ENCODE data around the gene DGKG.

DGKG gene

DNA sequence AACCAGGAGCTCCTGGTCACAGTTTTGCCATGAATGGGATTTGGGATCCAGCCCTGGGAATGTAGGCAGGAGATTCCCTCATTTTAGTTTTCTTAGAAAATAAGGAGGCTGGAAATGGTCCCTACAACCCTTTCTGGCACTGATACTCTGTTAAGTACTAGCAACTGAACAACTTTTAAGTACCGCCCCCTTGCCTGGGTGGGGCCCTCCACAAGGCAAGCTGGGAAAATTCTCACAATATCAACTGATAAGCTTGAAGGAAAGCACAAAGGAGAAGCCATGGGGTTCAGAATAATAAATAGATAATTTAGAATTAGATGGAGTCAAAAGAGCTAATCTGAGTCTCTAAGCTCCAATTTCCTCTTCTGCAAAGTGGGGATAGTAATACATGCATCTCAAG is 4.2 kb upstream of the DGKG start:
- no peak for DNase-seq

GRCh38 chr3:186365202-186365974 is 3.4 kb upstream of the DGKG start:
- peak; percentile 95 for DNase-seq

DNA sequence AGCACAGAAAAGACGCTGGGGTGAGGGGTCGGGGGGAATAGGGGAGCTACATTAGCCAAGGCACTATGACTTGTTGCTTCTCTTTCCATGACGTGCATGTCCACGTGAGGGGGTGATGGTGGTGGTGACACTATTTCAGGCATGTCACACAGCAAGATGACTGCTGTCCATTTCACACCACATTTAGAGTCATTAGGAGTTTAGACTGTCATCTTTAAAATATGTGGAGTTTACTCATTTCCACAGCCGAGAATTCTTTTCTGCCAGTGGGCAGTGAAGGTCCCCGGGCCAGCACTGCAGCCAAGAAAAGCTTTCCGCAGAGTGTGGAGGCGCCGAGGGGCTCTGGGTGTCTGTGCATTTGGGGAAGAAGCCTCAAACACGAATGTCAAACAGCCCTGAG is 954 bp upstream of the DGKG start:
- no peak for DNase-seq

- no peak for DNase-seq
These were observed 456 bp upstream of the DGKG start for GRCh38 chr3:186362537-186362842.

- DNase-seq = no peak
These were observed 730 bp downstream of the DGKG start for GRCh38 chr3:186361246-186361761.

DNA sequence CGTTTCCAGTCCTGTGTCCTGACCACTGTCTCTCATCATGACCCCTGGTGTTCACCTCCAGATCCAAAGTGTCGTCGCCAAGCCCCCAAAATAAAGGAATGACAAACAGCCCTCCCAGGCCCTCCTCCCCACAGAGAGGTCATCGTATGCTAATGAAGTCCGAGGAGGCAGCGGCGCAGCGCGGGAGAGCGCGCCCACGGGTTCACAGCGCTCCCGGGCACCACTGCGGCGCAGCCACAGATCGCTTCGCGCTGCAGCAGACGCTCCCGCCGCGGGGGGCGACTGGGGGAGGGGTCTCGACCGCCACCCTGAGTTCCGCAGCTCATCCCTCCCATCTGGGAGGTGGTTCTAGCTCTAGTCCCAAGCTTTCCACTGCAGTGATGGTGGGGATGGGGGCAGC is 1.3 kb downstream of the DGKG start:
- no peak for DNase-seq

- DNase-seq = no peak
These were observed 3.0 kb downstream of the DGKG start for GRCh38 chr3:186359078-186359477.

DNA sequence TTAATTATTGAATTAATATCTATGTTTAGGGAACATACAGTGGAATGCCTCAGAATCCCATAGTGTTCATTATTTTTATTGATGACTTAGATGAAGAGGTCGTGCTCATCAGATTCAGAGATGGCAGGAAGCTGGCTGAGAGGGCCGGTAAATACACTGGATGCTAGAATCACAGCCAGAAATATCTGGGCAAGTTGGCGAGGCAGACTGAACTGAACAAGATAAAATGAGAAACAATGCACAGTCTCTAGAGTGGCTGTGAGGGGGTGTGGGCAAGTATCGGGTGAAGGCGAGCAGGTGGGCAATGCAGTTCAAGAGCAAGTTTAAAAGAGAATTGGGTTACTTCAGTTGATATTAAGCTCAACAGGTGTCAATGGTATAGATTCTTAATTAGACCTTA is 5.9 kb downstream of the DGKG start:
- DNase-seq = no peak

DNA sequence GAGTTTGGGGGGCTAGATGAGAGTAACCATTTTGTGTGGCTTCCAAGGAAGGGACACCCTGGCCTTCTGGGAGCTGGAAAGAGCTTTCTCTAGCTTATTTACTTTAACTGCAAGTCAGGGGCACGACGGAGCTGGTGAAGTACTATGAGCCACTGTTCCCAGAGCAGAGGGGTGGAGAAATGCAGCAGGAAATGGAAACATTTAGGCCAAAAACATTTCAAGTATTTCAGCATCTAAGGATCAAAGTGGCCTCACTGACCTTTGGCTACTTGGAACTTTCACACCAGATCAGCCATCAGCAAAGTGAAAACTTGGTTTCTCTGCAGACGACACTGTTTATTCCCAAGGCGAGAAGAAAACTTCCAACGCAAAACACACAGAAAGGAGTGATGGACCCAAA is 7.9 kb downstream of the DGKG start:
- no peak for DNase-seq

- DNase-seq = no peak
These were observed 9.7 kb downstream of the DGKG start for GRCh38 chr3:186352369-186352768.

DNA sequence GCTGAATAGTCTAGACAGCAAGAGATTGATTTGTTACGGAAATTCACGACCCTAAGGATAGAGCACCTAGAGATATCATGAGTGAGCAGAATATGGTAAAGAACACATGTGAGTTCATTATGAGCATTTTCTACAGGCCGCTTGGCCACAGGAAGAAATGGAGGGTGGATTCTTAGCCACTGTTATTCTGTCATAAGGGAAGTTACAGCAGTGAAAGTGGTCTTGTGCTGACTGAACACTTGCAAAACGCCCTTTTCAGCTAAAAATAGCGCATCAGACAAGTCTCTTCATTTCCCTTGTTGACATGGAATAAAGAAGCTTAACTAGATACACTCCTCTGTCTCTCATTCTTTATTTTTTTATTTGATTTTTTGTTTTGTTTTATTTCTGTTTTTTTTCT is 19.8 kb downstream of the DGKG start:
- peak; percentile 85 for DNase-seq

- peak; percentile 8 for DNase-seq
These were observed 21.8 kb downstream of the DGKG start for GRCh38 chr3:186340204-186340603.

- DNase-seq = no peak
These were observed 22.7 kb downstream of the DGKG start for GRCh38 chr3:186339180-186339918.

DNA sequence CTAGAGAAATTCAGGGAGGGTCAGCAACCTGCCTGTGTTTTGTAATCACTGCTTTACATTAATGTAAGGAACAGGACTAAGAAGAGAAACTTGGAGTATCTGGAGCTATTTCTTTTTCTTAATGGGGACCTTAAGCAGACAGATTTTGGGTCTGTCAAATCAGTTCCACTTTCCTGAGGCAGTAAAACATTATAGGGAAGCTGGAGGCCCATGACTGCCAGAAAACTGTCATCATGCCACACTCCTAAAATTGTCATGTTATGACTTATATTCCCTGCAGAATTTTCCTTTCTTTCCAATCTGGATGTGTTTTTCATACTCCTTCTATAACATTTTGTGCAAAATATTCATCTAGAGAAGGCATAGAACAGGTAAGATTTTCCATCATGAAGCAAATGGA is 28.8 kb downstream of the DGKG start:
- DNase-seq = no peak

DNA sequence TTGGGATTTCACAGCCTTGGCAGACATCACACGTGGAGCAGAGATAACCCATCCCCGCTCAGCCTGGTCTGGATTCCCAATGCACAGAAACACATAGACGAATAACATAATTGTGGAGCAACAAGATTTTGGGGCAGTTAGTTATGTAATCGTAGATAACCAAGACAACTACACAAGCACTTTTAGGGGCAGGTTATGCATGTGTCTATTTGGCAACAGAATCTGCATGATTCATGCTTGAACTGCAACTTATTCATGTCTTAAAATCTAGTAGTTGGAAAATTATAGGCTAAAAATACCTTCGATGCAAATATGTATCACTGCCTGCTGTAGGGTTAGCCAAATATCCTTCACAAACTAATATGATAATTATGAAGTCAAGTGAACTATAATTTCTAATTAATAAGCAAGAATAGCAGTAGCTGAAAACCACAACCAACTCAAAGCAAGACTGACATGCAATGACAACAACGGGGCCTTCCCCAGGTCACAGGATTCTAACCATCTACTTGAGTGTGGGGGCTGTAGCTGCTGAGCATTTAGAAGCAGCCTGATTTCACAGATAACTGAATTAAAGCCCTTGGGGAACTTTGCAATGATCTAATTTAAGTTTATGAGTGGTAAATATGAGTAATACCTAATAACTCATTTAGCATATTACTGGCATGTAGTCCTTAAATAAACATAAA is 31.1 kb downstream of the DGKG start:
- peak; percentile 48 for DNase-seq

GRCh38 chr3:186329589-186329988 is 32.4 kb downstream of the DGKG start:
- no peak for DNase-seq

DNA sequence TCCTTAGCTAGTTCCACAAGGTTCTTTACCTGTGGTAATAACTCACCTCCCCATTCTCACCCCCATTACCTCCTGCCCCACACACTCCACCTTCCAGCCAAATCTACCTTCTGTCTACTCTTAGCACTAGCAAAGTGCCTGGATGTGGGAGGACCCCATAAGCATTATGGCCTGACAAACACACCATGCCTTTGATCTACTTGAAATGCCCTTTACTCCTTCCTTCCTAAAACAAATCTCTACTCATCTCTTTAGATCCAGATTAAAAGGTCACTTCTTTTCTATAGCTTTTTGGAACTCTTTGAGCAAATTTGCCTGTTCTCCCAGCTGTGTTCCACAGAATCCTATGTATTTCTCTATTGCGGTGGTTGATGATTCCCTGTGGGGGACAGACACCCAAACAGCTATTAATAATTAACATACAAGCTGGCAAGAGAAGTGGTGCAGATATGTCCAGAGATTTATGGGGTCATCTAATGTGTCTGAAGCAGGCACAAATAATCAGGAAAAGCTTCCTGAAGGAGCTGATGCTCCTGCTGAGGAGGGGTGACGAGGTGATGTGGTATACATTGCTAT is 34.0 kb downstream of the DGKG start:
- DNase-seq = no peak

DNA sequence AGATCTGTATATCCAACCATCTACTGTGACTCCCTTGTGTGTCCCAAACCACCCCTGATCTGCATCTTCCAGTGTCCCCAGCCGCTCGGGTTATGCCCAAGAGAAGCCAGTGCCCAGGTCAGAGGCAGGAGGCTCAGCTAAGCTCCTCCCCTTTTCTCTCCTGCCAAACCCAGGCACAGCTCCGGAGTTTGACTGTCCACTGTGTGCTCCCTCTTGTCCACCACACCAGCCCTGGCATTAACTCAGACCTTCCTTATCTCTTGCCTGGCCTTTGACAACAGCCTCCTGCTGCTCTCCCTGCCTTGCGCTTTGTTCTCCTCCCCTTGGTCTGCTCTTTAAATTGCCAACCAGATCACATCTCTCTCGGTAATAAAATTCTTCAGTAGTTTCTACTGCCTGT is 39.3 kb downstream of the DGKG start:
- DNase-seq = no peak

GRCh38 chr3:186321746-186322145 is 40.3 kb downstream of the DGKG start:
- no peak for DNase-seq

- no peak for DNase-seq
These were observed 41.0 kb downstream of the DGKG start for GRCh38 chr3:186320862-186321568.

DNA sequence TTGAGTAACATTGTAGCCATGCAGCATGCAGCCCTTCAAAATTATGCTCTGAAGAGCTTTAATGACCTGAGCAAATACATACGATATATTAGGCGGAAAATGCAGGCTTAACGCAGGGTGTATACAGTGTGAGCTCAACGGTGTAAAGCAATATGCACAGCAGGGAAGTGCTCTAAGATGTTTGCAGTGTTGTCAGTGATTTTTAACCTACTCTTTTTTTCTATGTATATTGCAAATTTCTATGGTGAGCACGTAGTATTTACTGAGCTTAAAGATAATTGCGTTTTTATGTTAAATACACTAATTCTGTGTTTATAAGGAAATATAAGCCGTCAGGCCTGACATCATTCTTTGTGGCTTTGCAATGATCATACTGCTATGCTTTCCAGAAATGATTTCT is 42.1 kb downstream of the DGKG start:
- DNase-seq = no peak

- DNase-seq = no peak
These were observed 43.9 kb downstream of the DGKG start for GRCh38 chr3:186318135-186318534.

DNA sequence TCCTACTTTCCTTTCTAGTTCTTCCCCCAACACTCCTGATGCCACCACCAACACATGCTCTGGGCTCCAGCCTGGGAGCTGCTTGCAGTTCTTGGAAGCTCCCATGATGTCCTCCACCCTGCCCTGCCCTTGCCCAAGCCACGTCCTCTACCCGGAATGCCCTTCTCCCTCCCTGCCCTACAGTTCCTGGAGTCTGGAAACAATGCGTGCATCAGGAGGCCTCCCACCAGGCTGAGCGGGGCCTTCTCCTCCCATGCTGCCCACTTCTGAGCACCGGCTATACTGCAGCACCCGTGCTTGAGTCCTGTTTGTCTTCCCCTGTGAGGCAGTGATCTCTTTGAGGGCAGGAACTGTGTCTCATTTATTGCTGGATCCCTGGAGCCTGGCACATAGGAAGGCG is 44.6 kb downstream of the DGKG start:
- no peak for DNase-seq

All from MV-4-11 (cell line).